GM18505 (cell line): ENCODE data around the gene HLA-DRA.
"Not testable (repeated sequence)": the region's sequence is repeated elsewhere in the genome, so short reads cannot be mapped to it uniquely, and the experiment has no call there.

ENCODE experiments used
- ATAC-seq: cut with Tn5 transposase; IDR thresholded peaks from one replicate; pipeline ENCODE4 v1.9.1; 2021; ENCODE audit not compliant: unreplicated experiment
- POLR2A ChIP-seq: IDR thresholded peaks from 4 replicates; pipeline ENCODE4 v1.6.1; 2011; ENCODE audit warnings: borderline replicate concordance; ENCODE audit not compliant: insufficient read depth, insufficient read length; ENCODE audit errors: extremely low read depth

Gene HLA-DRA

DNA sequence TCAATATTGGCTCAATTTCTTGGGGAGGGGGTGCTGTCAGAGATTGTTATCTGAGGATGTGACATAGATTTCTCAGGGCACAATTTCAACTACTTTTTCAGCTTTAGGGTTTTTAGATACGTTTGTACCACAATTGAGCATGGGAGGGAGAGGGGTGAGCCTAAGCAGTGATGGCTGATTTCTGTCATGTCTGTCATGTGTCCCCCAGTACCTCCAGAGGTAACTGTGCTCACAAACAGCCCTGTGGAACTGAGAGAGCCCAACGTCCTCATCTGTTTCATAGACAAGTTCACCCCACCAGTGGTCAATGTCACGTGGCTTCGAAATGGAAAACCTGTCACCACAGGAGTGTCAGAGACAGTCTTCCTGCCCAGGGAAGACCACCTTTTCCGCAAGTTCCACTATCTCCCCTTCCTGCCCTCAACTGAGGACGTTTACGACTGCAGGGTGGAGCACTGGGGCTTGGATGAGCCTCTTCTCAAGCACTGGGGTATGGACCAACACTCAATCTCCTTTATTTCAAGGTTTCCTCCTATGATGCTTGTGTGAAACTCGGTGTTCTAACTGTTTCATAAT lies 3.4 kb downstream of the HLA-DRA start:
- ATAC-seq, result no peak
- TF ChIP-seq POLR2A, result peak; percentile 56

DNA sequence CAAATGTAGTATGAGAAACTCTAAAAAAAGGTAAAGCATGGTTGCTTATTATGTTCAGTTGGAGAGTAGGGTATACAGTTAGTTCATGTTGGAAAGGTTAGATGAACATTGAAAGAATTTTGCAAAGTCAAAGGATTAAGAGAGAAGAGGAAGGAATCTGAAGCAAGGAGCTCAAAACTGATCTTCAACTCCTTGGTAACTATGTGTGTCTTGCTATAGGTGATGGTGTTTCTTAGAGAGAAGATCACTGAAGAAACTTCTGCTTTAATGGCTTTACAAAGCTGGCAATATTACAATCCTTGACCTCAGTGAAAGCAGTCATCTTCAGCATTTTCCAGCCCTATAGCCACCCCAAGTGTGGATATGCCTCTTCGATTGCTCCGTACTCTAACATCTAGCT lies 4.7 kb downstream of the HLA-DRA start:
- no peak for ATAC-seq
- TF ChIP-seq POLR2A, result peak; percentile 44

DNA sequence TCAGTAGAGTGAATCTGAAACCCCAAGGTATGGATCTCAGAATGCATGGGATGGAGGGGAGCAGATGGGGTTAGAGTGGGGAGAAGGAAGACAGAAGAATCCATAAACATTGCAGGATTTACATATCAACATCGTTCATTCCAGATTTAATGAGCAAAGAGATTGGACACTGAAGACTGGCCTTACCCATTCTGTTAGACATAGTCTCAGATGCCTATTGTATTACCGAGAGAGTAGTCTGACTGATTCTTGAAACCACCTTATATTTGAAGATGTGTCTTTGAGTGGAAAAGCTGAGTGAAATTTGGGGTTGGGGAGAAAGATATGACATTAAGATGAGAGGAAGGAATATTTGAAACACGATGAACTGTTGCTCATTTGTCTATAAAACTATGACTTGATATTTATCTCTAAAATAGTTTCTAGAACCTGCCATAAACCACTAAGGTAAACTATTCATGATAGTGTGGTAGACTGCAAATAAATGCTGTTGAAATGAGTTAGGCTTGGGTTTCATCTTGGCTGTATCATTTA lies 5.7 kb downstream of the HLA-DRA start:
- ATAC-seq, result no peak
- peak; percentile 59 for TF ChIP-seq POLR2A

DNA sequence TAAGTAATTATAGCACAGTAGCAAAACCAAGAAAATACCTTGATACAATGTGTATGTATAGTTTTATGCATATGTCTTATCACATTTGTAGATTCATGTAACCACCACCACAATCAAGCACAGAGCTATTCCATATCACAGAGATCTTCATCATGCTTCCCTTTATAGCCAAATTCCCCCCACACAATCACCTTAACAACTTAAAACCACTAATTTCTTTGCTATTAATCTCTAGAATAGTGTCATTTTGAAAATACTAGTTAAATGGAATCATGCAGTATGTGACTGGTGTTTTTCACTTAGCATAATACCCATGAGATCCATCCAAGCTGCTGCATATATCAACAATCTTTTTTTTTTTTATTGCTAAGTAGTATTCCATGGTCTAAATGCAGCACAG lies 8.2 kb downstream of the HLA-DRA start:
- no peak for TF ChIP-seq POLR2A
- no peak for ATAC-seq

DNA sequence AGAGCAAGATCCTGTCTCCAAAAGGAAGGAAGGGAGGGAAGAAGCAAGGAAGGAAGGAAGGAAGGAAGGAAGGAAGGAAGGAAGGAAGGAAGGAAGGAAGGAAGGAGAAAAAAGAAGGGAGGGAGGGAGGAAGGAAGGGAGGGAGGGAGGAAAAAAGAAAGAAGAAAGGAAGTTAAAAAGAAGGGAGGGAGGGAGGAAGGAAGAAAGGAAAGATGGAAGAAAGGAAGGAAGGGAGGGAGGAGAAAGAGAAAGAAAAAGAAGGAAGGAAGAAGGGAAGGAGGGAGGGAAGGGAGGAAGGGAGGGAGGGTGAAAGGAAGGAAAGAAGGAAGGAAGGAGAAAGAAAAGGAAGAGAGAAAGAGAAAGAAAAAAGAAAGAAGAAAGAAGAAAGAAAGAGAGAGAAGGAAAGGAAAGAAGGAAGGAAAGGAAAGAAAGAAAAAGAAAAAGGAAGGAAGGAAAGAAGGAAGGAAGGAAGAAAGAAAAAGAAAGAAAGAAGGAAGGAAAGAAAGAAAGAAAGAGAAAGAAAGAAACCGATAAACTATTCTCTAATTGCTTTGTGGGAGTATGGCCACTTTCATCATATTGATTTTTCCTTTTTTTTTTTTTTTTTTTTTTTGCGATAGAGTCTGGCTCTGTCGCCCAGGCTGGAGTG lies 9.5 kb downstream of the HLA-DRA start:
- no peak for TF ChIP-seq POLR2A
- no peak for ATAC-seq

DNA sequence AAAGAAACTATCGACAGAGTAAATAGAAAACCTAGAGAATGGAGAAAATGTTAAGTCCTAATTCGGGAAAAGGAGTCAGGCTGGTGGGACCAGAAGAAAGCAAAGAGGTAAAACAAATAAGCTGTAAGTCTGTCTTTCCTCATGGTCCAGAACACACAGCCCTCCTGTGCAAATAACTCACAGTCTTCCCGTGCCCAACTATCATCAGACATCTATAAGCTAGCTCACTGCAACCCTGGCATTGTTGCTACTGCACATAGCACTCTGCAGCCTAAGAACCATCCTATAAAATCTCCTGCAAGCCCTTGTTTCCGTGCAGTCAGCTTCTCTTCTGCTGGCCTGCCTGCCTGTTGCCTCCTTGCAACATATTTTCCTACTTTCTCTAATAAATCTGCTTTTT lies 17.4 kb downstream of the HLA-DRA start:
- TF ChIP-seq POLR2A, result no peak
- ATAC-seq, result no peak

DNA sequence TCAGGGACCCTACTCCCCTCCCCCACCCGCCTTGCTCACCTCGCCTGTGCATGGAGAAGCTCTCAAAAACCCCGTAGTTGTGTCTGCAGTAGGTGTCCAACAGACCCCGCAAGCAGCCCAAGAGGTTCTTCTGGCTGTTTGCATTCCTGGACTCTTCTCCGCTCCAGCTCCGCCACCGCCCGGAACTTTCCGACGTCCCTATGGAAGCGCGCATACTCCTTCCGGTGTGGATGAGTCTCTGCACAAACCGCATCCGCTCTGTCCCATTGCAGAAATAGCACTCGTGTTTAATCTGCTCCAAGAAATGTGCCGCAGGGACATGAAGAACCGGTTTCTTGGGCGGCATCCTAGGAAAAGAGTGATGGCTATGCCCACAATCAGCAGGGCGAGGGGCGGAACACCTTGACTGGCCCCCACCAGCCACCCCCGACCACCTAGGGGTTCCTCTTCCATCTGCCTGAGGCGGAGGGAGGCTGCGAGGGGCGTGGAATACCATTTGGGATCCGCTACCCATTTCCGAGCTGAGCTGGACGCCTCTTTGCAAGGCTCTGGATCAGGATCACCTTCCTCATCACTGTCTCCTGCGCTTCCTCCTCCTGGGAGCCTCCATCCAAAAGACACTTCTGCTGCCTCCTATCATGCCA lies 20.2 kb downstream of the HLA-DRA start:
- no peak for TF ChIP-seq POLR2A
- ATAC-seq, result no peak

DNA sequence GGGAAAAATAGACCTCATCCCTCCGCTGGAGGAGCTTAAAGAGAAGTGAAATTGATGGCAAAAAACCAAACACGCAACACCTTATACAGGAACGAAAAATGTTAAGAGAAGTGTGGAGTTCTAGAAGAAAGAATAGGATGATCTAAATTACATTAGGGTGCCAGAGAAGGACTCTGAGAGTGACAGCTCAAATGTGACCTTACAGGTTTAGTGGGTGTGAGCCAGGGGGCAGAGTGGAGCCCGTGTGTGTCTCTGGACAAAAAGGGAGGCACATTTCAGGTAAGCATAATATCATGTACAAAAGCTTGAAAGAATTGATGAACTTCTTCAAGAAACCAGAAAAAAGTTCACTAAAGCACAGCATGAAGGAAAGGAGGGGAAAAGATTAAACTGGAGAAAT lies 20.8 kb downstream of the HLA-DRA start:
- no peak for TF ChIP-seq POLR2A
- ATAC-seq, result no peak

DNA sequence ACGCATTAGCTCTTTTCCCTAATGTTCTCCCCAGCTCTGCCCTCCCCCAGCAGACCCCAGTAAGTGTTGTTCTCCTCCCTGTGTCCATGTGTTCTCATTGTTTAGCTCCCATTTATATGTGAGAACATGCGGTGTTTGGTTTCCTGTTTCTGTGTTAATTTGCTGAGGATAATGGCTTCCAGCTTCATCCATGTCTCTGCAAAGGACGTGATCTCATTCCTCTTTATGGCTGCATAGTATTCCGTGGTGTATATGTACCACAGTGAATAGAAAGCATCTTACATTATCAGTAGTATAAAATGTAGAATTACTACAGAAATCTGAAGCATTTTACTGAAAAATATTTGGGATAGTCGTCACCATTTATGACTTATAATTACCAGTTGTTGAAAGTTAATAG lies 21.8 kb downstream of the HLA-DRA start:
- no peak for ATAC-seq
- TF ChIP-seq POLR2A, result no peak

DNA sequence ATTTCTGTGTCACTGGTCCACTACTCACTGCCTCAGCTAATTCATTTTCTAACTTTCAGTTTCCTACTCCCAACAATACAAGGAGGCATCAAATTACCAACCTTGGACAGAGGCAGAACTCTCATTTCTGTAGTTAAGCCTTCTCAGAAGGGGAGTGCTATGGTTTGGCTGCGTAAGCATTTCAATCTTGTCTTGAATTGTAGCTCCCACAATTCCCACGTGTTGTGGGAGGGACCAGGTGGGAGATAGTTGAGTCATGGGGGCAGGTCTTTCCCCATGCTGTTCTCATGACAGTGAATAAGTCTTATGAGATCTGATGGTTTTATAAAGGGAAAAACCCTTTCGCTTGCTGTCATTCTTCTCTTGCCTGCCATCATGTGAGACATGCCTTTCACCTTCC lies 22.9 kb downstream of the HLA-DRA start:
- no peak for TF ChIP-seq POLR2A
- peak; percentile 71 for ATAC-seq

DNA sequence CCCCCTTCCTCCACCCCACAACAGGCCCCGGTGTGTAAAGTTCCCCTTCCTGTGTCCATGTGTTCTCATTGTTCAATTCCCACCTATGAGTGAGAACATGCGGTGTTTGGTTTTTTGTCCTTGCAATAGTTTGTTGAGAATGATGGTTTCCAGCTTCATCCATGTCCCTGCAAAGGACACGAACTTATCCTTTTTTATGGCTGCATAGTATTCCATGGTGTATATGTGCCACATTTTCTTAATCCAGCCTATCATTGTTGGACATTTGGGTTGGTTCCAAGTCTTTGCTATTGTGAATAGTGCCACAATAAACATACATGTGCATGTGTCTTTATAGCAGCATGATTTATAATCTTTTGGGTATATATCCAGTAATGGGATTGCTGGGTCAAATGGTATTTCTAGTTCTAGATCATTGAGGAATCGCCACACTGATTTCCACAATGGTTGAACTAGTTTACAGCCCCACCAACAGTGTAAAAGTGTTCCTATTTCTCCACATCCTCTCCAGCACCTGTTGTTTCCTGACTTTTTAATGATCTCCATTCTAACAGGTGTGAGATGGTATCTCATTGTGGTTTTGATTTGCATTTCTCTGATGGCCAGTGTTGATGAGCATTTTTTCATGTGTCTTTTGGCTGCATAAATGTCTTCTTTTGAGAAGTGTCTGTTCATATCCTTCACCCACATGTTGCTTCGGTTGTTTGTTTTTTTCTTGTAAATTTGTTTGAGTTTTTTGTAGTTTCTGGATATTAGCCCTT lies 28.2 kb downstream of the HLA-DRA start:
- not testable (repeated sequence) for ATAC-seq

DNA sequence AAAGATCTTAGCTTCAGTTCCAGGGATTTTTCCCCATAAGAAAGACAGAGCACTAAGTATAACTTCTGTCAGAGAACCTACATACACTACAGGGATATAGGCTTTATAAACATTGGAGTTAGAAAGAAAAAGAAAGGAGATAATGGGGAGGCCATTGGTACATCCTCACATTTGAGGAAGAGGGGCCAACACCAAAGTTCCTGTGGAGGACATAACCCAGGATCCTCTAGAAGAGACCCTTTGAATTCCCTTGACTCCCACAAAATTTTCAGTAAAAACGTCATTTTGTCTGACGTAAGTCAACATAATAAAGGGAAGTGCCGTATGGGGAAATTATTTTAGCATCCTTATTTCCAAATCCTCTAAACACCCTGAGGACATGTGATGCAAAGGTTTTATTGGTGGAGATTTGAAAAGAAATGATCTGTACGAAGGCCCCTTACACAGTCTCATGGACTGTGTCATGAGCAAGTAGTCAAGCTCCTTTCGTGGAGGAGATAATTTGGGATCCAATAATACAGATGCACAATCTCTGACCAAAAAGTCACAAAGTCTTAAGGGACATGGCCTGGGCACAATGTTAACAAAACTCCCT lies 33.2 kb downstream of the HLA-DRA start:
- ATAC-seq, result no peak
- TF ChIP-seq POLR2A, result no peak
